Measurements from ENCODE around the gene AP3B1. TPM values are rescaled to one million over a fixed set of nuclear protein-coding genes. Genes with fewer than 3 reads are reported as not detected.
A peak's percentile ranks its signal among the peaks of the same experiment; 100 is the strongest.

Gene AP3B1
- total RNA-seq, 1 donor from 2014 or later = 105 TPM

GRCh38 chr5:78293851-78294247, 649 bp downstream of the AP3B1 start:
- H3K9ac ChIP-seq = peak overlapping the region; percentile 34
- peak overlapping the region; percentile 81 for H3K4me2 ChIP-seq
- H3K27me3 Mint-ChIP-seq (ENCODE audit: insufficient read depth, low read depth) = peaks cover 5% of the 10 kb centered on the region
- peaks cover 6% of the 10 kb centered on the region for H3K36me3 Mint-ChIP-seq
- peaks cover 33% of the 10 kb centered on the region for H3F3A ChIP-seq (ENCODE audit: low read depth)
- peaks cover 30% of the 10 kb centered on the region for H3K4me1 Mint-ChIP-seq
- H2AFZ ChIP-seq (replicated peaks) = peak overlapping the region; percentile 86
- DNase-seq (ENCODE audit: low spot score) = peak; percentile 19
- H3K36me3 ChIP-seq = no peaks in the 10 kb centered on the region
- peaks cover 16% of the 10 kb centered on the region for H3K27me3 ChIP-seq
- H3K9me3 Mint-ChIP-seq = no peaks in the 10 kb centered on the region
- peak overlapping the region; percentile 88 for H3K27ac ChIP-seq
- H3K27ac Mint-ChIP-seq = peak overlapping the region; percentile 61
- H3K9me3 ChIP-seq (ENCODE audit: low read depth) = no peaks in the 10 kb centered on the region
- TF ChIP-seq EZH2 (IDR thresholded peaks at IDR 0.05) (no peak), CTCF (IDR thresholded peaks at IDR 0.05) (no peak), EZH2phosphoT487 (IDR thresholded peaks at IDR 0.05) (no peak)
- peaks cover 18% of the 10 kb centered on the region for H3K4me1 ChIP-seq
- peak overlapping the region; percentile 93 for H3K4me3 Mint-ChIP-seq
- peak overlapping the region; percentile 85 for H3K4me3 ChIP-seq
- H3K79me2 ChIP-seq (ENCODE audit: low read depth) = peaks cover 54% of the 10 kb centered on the region
- H4K20me1 ChIP-seq (ENCODE audit: low read depth) = peaks cover 21% of the 10 kb centered on the region

- no peak for DNase-seq (ENCODE audit: low spot score)
- H3K36me3 ChIP-seq = no peaks in the 10 kb centered on the region
- peaks cover 76% of the 10 kb centered on the region for H3K79me2 ChIP-seq (ENCODE audit: low read depth)
- Mint-ChIP-seq H3K4me1 (peaks cover 30% of the 10 kb centered on the region), H3K27me3 (ENCODE audit: insufficient read depth, low read depth) (peaks cover 5% of the 10 kb centered on the region), H3K9me3 (no peaks in the 10 kb centered on the region), H3K27ac (no peak overlapping the region), H3K36me3 (peaks cover 6% of the 10 kb centered on the region), H3K4me3 (no peak overlapping the region)
- no peak overlapping the region for H3K27ac ChIP-seq
- peaks cover 15% of the 10 kb centered on the region for H3K27me3 ChIP-seq
- H3K4me1 ChIP-seq = peaks cover 28% of the 10 kb centered on the region
- no peaks in the 10 kb centered on the region for H3K9me3 ChIP-seq (ENCODE audit: low read depth)
- no peak overlapping the region for H3K9ac ChIP-seq
- no peak overlapping the region for H3K4me3 ChIP-seq
- TF ChIP-seq EZH2phosphoT487 (IDR thresholded peaks at IDR 0.05) (no peak), EZH2 (IDR thresholded peaks at IDR 0.05) (no peak), CTCF (IDR thresholded peaks at IDR 0.05) (no peak)
- peak overlapping the region; percentile 81 for H3K4me2 ChIP-seq
- H2AFZ ChIP-seq (replicated peaks) = no peak overlapping the region
- peaks cover 37% of the 10 kb centered on the region for H4K20me1 ChIP-seq (ENCODE audit: low read depth)
- peaks cover 30% of the 10 kb centered on the region for H3F3A ChIP-seq (ENCODE audit: low read depth)
These were observed 2.8 kb downstream of the AP3B1 start for GRCh38 chr5:78291687-78292086.

GRCh38 chr5:78289911-78290310, 4.6 kb downstream of the AP3B1 start:
- Histone ChIP-seq H3K27me3 (no peaks in the 10 kb centered on the region), H3K9ac (no peak overlapping the region), H3K79me2 (ENCODE audit: low read depth) (peaks cover 93% of the 10 kb centered on the region), H3K36me3 (no peaks in the 10 kb centered on the region), H3K9me3 (ENCODE audit: low read depth) (no peaks in the 10 kb centered on the region), H3F3A (ENCODE audit: low read depth) (peaks cover 20% of the 10 kb centered on the region), H3K27ac (no peak overlapping the region), H4K20me1 (ENCODE audit: low read depth) (peaks cover 47% of the 10 kb centered on the region), H3K4me3 (no peak overlapping the region), H2AFZ (replicated peaks) (no peak overlapping the region), H3K4me2 (no peak overlapping the region), H3K4me1 (peaks cover 28% of the 10 kb centered on the region)
- Mint-ChIP-seq H3K27ac (no peak overlapping the region), H3K27me3 (ENCODE audit: insufficient read depth, low read depth) (peaks cover 2% of the 10 kb centered on the region), H3K4me1 (peaks cover 26% of the 10 kb centered on the region), H3K4me3 (no peak overlapping the region), H3K36me3 (peaks cover 15% of the 10 kb centered on the region), H3K9me3 (no peaks in the 10 kb centered on the region)
- TF ChIP-seq CTCF (IDR thresholded peaks at IDR 0.05) = no peak
- TF ChIP-seq EZH2phosphoT487 (IDR thresholded peaks at IDR 0.05) = no peak
- TF ChIP-seq EZH2 (IDR thresholded peaks at IDR 0.05) = no peak
- no peak for DNase-seq (ENCODE audit: low spot score)
